Measurements from ENCODE around the gene USP13.

USP13 gene

DNA sequence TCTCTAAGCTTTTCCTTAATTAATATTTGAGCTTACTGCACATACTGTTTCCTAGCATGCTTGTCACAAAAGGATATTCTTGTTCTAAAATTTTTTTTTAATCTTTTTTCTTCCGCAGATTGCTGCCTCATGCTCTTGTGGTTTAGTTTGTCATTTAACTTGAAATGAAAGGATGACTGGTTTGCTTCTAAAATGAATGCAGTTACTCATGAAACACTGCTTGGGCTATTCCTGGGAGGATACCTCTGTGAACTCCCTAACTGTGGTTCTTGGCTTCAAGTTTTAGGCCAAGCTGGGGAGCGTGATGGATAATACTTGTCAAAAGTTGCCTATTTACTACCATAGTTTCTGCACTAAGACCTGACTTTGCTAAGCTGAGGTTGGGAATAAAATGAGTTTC is 64.0 kb downstream of the USP13 start:
- Histone ChIP-seq H3K4me1 (no peaks in the 10 kb centered on the region), H3K4me3 (ENCODE audit: low read depth, low read length) (no peak overlapping the region), H3K9me3 (no peaks in the 10 kb centered on the region), H3K27me3 (no peaks in the 10 kb centered on the region), H3K36me3 (peaks cover 8% of the 10 kb centered on the region)
- TF ChIP-seq, protein P1, sequence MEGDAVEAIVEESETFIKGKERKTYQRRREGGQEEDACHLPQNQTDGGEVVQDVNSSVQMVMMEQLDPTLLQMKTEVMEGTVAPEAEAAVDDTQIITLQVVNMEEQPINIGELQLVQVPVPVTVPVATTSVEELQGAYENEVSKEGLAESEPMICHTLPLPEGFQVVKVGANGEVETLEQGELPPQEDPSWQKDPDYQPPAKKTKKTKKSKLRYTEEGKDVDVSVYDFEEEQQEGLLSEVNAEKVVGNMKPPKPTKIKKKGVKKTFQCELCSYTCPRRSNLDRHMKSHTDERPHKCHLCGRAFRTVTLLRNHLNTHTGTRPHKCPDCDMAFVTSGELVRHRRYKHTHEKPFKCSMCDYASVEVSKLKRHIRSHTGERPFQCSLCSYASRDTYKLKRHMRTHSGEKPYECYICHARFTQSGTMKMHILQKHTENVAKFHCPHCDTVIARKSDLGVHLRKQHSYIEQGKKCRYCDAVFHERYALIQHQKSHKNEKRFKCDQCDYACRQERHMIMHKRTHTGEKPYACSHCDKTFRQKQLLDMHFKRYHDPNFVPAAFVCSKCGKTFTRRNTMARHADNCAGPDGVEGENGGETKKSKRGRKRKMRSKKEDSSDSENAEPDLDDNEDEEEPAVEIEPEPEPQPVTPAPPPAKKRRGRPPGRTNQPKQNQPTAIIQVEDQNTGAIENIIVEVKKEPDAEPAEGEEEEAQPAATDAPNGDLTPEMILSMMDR (IDR thresholded peaks at IDR 0.05; ENCODE audit: low read depth, low read length), result no peak
- no peak for DNase-seq

DNA sequence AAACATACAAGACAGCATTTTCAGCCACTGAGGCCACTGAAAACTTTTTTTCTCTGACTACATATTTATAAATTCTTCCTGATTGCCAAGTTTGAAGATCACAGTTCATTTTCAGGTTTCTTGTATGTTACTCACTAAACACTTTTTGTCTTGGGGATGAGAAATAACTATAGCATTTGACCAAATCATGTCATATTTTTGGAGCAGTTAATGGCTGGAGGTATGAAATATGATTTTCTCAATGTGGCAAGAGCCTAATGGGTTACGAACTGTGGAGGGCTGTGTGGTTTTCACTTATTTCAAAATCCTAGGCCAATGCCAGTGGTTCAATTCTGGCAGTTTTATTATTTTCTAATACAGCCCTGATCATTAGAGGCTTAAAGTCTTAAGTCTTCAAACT is 64.4 kb downstream of the USP13 start:
- no peaks in the 10 kb centered on the region for H3K4me1 ChIP-seq
- no peaks in the 10 kb centered on the region for H3K9me3 ChIP-seq
- TF ChIP-seq, protein P1 (IDR thresholded peaks at IDR 0.05; ENCODE audit: low read depth, low read length), result no peak
- no peak overlapping the region for H3K4me3 ChIP-seq (ENCODE audit: low read depth, low read length)
- H3K27me3 ChIP-seq, result no peaks in the 10 kb centered on the region
- H3K36me3 ChIP-seq, result peaks cover 6% of the 10 kb centered on the region
- DNase-seq, result no peak

DNA sequence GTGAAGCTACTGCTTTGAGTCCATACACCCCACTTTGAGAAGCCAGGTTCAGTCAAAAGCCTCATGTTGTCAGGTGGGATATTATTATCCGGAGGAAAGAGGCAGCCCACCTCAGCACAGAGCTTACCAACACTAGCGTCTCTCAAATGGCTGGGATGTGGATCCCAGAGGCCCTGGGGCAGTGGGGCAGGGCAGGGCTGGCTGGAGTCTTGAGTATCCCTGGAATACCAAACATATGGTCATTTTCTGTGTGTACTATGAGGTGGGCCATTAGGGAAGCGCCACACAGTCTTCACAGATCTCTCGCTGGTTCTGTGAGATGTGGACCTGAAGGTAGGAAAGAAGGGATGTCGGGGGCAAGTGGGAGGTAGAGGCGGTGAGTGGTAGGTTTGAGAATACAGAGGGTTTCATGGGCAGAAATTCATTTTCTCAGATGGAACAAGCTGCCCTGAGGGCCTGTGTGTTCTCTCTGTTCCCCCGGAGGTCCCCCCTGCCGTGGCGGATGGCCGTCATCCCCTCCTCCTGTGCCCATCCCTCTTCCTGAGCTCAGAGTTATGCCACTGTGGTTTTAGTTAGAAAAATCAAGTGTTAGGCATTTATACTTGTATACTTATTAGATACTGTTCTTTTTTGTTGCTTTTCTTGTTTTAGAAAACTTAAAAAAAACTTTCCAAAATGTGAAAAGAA is 66.4 kb downstream of the USP13 start:
- no peaks in the 10 kb centered on the region for H3K4me1 ChIP-seq
- peaks cover 6% of the 10 kb centered on the region; the same call in 1 of the 2 replicates for H3K36me3 ChIP-seq
- TF ChIP-seq, protein P1 (IDR thresholded peaks at IDR 0.05; ENCODE audit: low read depth, low read length), result no peak
- H3K4me3 ChIP-seq (ENCODE audit: low read depth, low read length), result no peak overlapping the region
- no peak for DNase-seq
- no peaks in the 10 kb centered on the region for H3K9me3 ChIP-seq
- no peaks in the 10 kb centered on the region for H3K27me3 ChIP-seq

DNA sequence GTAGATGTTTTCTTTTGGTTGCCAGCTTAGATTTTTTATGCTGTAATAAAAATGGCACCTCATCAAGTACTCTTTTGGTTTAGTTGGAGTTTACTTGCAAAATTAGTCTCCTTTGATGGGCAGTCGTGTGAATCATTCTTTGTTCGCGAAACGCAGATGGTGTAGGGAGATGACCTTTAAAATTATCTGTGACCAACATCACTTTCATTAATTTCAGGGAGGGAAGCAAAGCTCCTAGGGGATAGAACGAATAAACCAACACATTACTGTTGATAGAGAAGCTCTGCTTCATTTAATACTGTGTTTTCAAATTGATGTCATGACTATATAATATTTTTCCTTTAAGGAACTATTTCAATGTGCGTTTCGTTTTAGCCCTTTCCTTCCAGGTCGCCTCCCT is 67.4 kb downstream of the USP13 start:
- TF ChIP-seq, protein P1 (IDR thresholded peaks at IDR 0.05; ENCODE audit: low read depth, low read length), result no peak
- H3K36me3 ChIP-seq, result peaks cover 6% of the 10 kb centered on the region; the same call in 1 of the 2 replicates
- H3K4me1 ChIP-seq, result no peaks in the 10 kb centered on the region
- H3K9me3 ChIP-seq, result no peaks in the 10 kb centered on the region
- no peak overlapping the region for H3K4me3 ChIP-seq (ENCODE audit: low read depth, low read length)
- no peaks in the 10 kb centered on the region for H3K27me3 ChIP-seq
- no peak for DNase-seq

DNA sequence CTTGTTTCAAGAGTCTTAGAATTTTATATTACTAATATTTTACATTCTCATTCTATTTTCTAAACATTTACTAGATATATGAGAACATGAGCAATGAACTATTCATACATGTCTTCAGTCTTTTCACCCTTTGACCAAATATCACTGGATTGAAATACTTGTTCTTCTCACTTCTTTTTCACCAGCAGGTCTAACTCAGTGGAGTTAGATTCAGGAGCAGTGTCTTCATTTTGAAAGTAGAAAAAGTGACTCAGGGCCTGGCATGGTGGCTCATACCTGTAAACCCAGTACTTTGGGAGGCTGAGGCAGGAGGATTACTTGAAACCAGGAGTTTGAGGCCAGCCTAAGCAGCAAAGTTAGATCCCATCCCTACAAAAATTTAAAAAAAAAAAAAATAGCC is 70.8 kb downstream of the USP13 start:
- TF ChIP-seq, protein P1 (IDR thresholded peaks at IDR 0.05; ENCODE audit: low read depth, low read length), result no peak
- Histone ChIP-seq H3K27me3 (no peaks in the 10 kb centered on the region), H3K36me3 (peaks cover 6% of the 10 kb centered on the region; the same call in 1 of the 2 replicates), H3K4me1 (no peaks in the 10 kb centered on the region), H3K9me3 (no peaks in the 10 kb centered on the region), H3K4me3 (ENCODE audit: low read depth, low read length) (no peak overlapping the region)
- DNase-seq, result no peak

DNA sequence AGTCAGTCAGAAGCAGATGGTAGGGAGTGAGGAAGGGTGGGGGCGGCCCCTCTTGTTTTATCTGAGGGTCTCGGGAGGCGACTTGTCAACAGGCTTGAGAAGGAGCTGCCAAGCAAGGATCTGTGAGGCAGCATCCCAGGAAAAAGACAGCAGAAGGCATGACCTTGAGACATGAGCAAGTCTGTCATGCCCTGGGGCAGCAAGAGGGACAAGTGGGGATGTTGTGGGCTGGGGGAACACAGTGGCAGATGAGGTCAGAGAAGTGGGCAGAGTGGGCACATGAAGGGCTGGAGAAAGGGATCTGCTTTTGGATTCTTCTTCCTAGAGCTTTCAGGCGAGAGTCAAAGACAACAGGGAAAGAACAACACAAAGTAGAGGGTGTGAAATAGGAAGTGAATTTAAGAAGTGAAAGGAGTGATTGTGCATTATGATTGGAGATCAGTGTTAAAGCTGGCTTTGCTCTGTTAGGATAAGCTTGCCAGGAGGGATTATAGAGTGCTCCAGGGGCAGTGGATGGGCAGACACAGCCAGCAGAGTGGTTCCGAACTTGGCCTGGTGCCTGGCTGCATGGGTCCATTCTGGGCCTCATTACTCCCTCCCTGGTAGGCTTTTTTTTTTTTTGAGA is 73.3 kb downstream of the USP13 start:
- Histone ChIP-seq H3K9me3 (no peaks in the 10 kb centered on the region), H3K27me3 (no peaks in the 10 kb centered on the region), H3K36me3 (peaks cover 15% of the 10 kb centered on the region), H3K4me1 (no peaks in the 10 kb centered on the region), H3K4me3 (ENCODE audit: low read depth, low read length) (no peak overlapping the region)
- TF ChIP-seq, protein P1 (IDR thresholded peaks at IDR 0.05; ENCODE audit: low read depth, low read length), result no peak
- no peak for DNase-seq
